Hematopoietic multipotent progenitor cell treated with erythropoietin and hydrocortisone succinate and interleukin-3 and kit ligand, for 6 days (in vitro differentiated cells): ENCODE results near the gene HSPB6.
A peak's percentile ranks its signal among the peaks of the same experiment; 100 is the strongest.
"Not testable (repeated sequence)": the region's sequence is repeated elsewhere in the genome, so short reads cannot be mapped to it uniquely, and the experiment has no call there.

Source experiments
- DNase-seq: peaks from one replicate; pipeline ENCODE4 v3.0.0-alpha.2; 2015

The HSPB6 gene, protein sequence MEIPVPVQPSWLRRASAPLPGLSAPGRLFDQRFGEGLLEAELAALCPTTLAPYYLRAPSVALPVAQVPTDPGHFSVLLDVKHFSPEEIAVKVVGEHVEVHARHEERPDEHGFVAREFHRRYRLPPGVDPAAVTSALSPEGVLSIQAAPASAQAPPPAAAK

GRCh38 chr19:35756377-35757230 is at the start of gene HSPB6:
HSPB6 (minus strand) TSS chr19:35757029; CDS start chr19:35757008, 21 bp downstream.
- DNase-seq: peak; percentile 46

GRCh38 chr19:35806597-35806996 is 49.8 kb upstream of the HSPB6 start:
- no peak for DNase-seq

GRCh38 chr19:35805526-35806102 is 48.8 kb upstream of the HSPB6 start:
- DNase-seq: no peak

DNA sequence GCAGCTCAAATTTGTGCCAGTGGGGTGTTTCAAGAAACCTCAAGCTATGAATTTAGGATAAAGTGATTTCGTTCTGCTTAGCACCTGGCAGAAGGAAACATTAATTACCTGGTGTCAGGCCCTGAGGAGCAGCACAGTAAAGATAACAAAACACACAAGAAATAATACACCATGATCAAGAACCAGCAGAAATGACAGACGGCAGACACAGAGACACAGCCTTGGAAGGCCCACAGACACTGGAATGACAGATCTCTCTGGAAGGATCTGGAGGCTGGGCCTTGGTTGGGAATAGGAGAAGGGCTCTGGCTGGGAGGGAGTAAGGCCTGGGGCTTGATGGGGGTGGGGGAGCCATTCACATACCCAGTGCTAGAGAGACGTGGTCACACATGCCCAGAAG is 45.0 kb upstream of the HSPB6 start:
- no peak for DNase-seq

- DNase-seq: peak; percentile 62
Observed at GRCh38 chr19:35797663-35798062, 40.8 kb upstream of the HSPB6 start.

GRCh38 chr19:35796645-35797542 is 40.1 kb upstream of the HSPB6 start:
- DNase-seq: no peak

DNA sequence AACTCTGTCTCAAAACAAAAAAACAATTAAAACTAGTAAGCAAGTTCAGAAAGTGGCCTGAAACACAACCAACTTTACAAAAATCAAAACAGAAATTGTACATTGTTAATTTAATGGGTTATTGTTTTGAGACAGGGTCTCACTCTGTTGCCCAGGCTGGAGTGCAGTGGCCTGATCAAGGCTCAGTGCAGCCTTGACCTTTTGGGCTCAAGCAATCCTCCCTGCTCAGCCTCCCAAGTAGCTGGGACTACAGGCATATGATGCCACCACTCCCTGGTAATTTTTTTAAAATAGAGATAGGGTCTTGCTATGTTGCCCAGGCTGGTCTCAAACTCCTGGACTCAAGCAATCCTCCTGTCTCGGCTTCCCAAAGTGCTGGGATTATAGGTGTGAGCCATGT is 38.7 kb upstream of the HSPB6 start:
- DNase-seq: not testable (repeated sequence)

GRCh38 chr19:35793381-35794165 is 36.7 kb upstream of the HSPB6 start:
- no peak for DNase-seq

- DNase-seq: no peak
Observed at GRCh38 chr19:35792888-35793287, 36.1 kb upstream of the HSPB6 start.

DNA sequence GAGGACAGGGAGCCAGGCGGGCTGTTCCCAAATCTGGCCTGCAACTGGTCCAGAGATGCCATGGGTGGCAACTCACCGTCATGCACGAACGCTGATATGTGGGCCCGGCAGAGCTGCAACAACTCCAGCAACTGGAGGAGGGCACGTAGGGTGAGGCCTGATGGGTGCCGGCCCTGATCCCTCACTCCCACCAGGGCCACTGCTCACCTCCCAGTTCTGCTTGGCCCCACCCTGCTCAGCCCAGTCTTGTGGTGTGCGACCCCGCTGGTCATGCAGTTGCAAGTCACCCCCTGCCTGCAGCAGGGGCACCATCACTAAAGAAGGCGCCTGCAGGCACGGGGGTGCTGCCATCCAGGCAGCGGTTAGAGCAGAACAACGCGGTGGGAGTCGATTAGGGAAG is 35.5 kb upstream of the HSPB6 start:
- DNase-seq: no peak

DNA sequence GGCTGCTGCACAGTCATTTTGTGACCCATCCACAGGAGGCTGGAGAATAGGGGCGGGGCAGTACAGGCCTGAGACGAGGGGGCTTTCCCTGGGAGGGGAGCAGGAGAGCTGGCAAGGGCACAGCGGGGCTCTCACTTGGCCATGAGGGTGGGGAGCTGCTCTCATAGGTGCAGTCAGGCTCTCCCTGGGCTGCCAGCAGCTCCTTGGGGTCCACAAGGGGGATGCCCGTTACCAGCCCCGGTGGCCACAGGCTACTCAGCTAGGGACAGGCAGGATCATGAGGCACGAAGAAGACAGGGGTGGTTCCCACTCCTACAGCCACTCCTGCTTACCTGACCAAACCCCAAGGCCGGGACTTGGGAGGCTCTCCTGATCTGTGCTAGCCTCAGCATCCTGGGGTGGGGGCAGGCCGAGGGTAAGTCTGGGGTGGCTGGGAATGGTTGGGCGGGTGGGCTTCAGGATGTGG is 35.0 kb upstream of the HSPB6 start:
- no peak for DNase-seq

DNA sequence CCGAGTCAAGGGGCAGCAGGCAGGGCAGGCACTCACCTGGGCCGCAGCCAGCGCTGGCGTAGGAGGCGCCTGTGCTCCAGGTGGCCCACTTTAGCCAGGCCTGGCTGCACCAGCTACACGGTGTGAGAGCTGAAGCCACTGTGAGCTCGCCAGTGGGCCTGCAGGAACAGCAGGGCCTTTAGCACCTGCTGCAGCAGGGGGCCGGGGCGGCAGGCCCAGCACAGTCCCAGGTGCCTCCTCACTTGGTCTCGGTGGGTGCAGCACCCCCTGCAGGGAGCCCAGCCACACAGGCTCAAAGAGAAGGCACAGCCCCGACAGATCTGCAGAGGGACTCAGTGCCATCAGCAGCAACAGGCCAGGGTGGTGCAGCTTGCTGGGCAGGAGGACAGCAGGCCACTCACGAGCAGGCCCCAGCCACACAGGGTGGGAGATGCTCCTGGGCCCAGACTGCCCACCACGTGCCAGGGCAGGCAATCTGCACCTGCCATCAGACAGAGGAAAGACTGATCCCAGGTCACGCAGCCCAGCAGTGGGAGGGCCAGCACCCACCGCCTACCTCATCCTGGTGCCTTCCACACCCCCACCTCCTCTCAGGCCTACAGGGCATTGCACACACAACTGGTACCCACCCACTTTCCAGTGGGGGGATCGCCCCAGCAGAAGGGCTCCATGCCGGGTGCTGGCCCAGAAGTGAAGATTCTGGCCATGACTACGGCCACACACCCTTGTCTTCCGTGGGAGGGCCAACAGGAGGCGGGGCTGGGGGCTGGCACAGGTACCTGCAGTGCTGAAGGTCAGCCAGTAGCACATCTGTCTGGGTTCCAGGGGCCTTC is 34.4 kb upstream of the HSPB6 start:
- DNase-seq: peak; percentile 34

DNA sequence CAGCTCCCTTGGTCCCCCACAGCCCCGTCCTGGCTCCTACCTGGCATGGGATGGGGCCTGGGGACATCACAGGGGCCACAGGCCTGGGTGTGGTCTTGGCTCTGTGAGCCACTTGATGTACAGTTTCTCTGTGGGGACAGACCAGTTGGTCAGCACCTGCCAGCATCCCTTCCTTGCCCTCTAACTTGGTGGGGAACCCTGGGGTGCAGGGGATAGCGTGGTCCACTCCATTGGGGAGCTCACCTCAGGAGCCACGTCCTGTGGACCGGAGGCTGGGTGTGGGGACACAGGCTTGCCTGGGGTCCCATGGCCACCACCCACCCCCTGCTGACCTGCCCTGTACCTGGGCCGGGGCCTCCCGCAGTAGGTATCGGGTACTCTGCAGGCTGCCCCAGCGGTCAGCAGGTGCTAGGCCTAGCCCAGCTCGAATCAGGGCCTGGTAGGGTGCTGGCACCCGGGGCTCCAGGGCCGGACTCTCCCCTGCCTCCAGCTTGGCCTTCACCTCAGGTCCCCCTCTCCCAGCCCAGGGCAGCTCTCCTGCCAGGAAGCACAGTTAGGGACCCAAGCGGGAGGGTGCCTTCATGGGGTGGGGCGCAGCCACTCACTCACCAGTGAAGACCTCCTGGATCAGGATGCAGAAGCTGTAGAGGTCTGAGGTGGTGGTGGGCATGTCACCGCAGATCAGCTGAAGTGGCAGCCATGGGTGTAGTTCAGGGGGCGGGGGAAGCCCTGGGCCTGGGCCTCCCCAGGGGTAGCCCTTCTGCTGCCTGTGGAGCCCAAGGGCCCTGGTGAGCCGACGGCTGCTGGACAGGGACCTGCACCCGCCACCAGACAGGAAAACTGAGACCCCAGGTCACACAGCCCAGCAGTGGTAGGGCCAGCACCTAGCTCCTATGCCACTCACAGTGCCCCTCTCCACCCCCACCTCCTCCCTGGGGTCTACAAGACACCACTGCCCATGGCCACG is 33.4 kb upstream of the HSPB6 start:
- no peak for DNase-seq

- DNase-seq: no peak
Observed at GRCh38 chr19:35789195-35789977, 32.6 kb upstream of the HSPB6 start.

DNA sequence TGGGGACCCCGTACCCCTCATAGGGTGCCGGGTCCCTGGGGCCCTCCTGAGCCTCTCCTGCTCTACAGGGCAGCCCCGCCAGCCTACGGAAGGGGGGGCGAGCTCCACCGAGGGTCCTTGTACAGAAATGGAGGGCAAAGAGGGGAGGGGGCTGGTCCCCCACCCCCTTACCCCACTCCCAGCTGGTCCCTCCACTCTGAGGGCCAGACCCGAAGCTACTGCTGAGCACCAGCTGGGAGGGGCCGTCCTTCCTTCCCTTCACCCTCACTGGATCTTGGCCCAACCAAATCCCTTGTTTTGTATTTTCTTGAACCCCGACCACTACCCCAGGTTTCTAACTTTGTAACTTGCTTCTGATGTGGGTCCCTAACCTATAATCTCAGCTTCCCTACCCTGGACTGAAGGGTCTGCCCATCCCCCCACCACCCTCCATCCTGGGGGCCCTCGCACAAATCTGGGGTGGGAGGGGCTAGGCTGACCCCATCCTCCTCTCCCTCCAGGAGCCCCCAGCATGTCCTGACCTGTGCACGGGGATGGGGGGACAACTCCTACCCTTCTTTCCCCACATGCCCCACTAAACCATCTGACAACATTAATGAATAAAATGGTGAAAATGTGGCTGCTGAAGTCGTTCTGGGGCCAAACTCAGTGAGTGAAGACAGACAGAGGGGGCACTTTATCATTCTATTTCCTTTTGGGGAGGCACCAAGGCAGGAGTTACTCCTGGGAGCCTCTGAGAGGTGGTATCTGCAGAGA is 31.6 kb upstream of the HSPB6 start:
- DNase-seq: no peak

DNA sequence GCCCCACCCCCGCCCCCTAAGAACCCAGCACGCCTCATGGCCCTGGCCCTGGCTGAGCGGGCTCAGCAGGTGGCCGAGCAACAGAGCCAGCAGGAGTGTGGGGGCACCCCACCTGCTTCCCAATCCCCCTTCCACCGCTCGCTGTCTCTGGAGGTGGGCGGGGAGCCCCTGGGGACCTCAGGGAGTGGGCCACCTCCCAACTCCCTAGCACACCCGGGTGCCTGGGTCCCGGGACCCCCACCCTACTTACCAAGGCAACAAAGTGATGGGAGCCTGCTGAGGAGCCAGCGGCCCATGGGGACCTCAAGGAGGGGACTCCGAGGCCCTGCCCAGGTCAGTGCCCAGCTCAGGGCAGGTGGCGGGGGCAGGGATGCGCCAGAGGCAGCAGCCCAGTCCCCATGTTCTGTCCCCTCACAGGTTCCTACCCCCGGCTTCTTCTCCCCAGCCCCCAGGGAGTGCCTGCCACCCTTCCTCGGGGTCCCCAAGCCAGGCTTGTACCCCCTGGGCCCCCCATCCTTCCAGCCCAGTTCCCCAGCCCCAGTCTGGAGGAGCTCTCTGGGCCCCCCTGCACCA is 30.5 kb upstream of the HSPB6 start:
- DNase-seq: no peak

- DNase-seq: no peak
Observed at GRCh38 chr19:35786299-35787160, 29.7 kb upstream of the HSPB6 start.
